HG02973 (cell line): ENCODE data around the gene AATK.
"Not testable (repeated sequence)": the region's sequence is repeated elsewhere in the genome, so short reads cannot be mapped to it uniquely, and the experiment has no call there.

ENCODE experiments used
- ATAC-seq: cut with Tn5 transposase; IDR thresholded peaks from one replicate; pipeline ENCODE4 v1.9.1; 2021; ENCODE audit warnings: moderate library complexity; ENCODE audit not compliant: unreplicated experiment

Gene AATK

GRCh38 chr17:81163703-81164370 is 2.2 kb downstream of the AATK start:
- ATAC-seq, result no peak

DNA sequence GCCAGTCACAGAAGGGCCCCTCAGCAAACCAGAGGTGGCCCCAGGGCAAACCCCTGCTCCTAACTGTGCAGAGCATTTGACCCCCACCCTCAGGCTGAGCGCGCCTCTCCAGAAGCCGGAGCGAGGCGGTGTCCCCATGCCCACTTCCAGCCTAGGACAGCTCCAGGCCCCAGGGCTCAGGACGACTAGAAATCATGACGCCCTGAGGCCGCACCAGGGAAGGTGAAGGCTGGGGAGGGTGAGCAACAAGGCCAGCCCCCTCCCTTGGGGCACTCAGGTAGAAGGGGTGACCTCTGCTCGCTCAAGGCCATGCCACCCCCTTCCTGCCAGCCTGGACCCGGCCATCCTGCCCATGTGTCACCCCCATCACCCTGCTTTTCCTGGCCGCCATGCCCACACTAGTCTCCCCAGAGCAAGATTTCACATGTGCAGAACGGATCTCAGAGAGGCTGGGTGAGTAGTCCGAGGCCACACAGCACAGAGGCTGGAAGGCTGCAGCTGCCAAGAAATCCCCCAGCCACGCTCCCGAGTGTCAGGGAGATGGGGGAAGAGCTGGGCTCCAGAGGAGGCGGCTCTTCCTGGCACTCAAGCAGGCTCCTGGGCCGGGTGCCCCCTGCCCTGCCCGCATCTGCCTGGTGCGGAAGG is 2.8 kb downstream of the AATK start:
- ATAC-seq, result no peak

DNA sequence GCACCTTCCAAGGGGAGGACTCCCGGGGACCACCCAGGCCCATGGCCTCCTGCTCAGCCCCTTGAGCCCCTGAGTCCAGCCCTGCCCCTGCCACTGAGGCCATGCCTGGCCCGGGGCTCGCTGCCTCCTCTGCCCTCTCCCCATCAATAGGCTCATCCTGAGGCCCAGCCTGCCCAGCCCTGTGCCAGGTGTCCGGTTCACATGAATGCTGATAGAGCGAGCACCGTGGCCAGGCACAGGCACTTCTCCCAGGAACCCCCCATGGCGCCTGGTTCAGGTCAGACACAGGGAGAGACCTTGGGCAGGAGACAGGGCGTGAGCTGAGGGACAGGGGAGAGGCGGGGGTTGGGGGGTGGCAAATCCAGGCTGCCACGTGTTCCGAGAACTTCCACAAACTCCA is 3.5 kb downstream of the AATK start:
- no peak for ATAC-seq

DNA sequence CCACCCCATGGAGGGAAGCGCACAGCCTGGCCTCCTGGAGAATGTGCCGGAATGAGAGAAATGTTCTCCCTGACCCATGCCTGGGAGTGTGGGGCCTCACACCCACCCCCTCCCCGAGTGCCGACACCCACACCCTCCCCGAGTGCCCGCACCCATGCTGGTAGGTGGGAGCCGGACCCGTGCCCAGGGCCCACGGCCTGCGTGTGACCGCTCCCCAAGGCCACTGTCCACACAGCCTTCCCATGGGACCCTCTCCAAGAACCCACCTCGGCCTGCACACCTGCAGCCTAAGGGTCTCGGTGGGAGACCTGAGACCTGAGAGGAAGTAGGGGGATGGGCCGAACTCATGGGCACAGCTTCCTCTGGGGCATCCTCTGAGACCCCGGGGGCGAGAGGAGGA is 4.0 kb downstream of the AATK start:
- ATAC-seq, result no peak

- ATAC-seq, result no peak
Measured at GRCh38 chr17:81161536-81161935, 4.5 kb downstream of the AATK start.

GRCh38 chr17:81160747-81161453 is 5.1 kb downstream of the AATK start:
- no peak for ATAC-seq

GRCh38 chr17:81160306-81160705 is 5.7 kb downstream of the AATK start:
- ATAC-seq, result no peak

GRCh38 chr17:81159611-81160265 is 6.3 kb downstream of the AATK start:
- no peak for ATAC-seq

DNA sequence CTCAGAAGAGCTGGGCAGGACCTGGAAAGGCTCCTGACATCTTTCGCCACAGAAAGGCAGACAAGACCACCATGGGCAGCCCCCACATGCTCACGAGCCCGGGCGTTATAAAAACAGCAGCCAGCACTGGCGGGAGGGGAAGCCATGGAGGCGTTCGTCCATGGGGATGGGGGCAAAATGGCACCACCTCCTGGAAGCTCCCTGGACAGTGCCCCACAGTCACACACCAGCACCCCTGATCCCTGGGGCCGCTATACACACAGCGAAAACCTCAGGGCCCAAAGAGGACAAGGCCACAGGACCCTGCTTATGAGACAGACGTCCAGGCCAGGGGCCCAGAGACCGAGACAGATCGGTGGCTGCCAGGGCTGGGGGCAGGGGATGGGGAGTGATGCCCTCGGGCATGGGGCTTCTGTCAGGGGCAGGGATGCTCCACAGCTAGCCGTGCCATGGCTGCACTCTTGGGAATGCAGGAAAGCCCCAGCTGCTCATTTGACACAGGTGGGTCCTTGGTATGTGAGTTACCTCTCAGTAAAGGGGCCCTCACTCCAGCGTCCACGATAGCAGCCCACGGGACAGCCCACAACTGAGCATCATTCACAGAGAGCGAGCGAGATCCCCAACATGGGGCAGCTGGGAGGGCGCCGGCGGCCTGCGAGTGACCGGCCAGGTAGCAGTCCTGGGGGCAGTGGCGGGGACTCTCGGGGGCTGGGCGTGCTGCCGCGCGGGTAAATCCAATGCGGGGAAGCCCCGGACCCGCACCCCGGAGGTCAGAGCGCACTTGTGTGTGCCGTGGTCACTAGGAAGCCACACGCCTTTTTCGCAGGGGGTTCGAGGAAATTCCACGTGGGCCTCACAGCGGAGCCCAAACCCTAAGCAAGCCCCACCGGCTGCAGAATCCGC is 7.1 kb downstream of the AATK start:
- no peak for ATAC-seq

- ATAC-seq, result no peak
Measured at GRCh38 chr17:81157848-81158687, 8.0 kb downstream of the AATK start.

GRCh38 chr17:81156866-81157805 is 8.9 kb downstream of the AATK start:
- no peak for ATAC-seq

DNA sequence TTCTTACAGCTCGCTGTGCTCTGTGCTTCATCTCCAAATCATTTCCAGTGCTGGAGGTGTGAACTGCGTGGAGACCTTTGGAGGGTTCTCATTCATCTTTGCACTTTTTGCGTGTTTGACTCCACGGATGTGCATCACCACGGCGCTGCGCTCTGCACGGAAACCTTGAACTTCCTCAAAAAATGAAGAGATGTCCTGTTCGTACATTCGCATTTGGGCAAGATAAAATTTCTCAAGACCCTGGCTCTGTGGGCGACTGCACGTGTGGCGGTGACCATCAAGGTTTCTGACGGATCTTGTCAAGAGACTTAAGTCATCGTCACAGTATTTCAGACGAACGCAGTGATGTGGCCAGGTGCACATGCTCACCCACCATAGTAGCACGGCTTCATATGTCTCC is 11.1 kb downstream of the AATK start:
- ATAC-seq, result no peak

- ATAC-seq, result not testable (repeated sequence)
Measured at GRCh38 chr17:81154016-81154415, 12.0 kb downstream of the AATK start.

- no peak for ATAC-seq
Measured at GRCh38 chr17:81153340-81153803, 12.6 kb downstream of the AATK start.

- no peak for ATAC-seq
Measured at GRCh38 chr17:81152288-81152828, 13.7 kb downstream of the AATK start.

- ATAC-seq, result no peak
Measured at GRCh38 chr17:81151278-81151677, 14.7 kb downstream of the AATK start.

- no peak for ATAC-seq
Measured at GRCh38 chr17:81150377-81151077, 15.5 kb downstream of the AATK start.
